Astrocyte of the hippocampus (primary cell): ENCODE data around the gene GNS.
A peak's percentile ranks its signal among the peaks of the same experiment; 100 is the strongest.

Experiments used
- DNase-seq: peaks from one replicate; pipeline ENCODE4 v3.0.0; 2011; ENCODE audit warnings: low read depth, low spot score

Gene GNS

GRCh38 chr12:64675795-64676194 is 83.4 kb downstream of the GNS start:
- peak; percentile 88 for DNase-seq

DNA sequence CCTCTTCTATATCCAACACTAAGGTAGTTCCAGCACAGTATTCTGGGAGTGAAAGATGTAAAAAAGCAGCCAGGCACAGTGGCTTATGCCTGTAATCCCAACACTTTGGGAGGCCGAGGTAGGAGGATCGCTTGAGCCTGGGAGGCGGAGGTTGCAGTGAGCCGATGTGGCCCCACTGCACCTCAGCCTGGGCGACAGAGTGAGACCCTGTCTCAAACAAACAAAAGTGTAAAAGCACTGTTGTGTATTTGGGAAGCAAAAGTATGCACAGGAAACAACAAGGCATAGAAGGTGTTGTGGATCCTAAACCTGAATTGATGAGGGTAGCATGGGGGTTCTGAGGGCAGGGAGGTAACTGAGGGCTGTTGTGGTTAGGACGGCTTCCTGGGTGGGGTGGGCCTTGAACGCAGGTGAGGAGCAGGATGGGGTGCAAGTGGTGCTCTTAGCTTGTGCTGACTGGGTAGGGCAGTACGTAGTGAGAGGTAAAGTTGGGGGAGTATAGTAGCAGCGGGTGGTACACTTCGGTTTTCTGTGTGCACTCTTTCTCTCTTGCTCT is 84.8 kb downstream of the GNS start:
- no peak for DNase-seq

- DNase-seq = peak; percentile 94
Measured at GRCh38 chr12:64673490-64674169, 85.6 kb downstream of the GNS start.

DNA sequence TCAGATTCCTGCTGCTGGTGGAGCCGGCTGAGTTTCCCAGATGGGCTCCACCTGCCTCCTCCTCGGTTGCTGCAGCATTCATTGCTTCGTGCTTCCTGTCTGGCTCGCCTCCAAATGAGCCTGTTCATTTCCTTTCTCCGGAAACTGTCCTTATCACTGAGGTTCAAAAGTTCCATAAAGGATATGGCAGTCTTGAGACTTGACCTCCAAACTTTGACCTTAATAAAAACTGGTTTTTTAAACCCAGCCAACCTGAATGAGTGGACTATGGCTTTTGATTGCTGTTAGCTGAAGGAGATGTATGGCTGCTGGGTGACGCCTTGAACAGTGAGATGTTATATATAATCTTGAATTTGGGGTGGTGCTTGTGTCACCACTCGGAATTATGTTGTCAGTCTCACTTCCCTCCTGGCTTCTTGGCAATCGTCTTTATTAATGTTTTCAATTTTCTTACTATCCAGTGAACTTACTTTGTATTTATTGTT is 86.2 kb downstream of the GNS start:
- DNase-seq = no peak

DNA sequence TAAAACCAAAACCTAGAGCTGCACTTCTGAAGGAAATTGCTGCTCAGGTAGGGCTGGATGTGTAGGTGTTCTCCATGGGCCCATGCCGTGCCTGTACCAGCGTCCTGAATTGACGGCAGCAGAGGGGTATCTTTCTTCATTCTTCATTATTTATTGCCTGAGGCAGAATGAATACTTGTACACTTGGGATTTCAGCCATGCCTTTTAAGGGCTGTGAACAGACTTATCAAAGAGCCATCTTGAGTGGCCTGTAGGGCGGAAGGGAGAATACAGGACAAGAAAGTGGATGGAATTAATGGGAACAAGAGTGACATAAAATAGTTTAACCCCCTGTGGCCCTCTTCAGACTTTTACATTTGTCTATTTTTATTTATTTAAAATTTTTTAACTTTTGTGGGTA is 87.5 kb downstream of the GNS start:
- no peak for DNase-seq

DNA sequence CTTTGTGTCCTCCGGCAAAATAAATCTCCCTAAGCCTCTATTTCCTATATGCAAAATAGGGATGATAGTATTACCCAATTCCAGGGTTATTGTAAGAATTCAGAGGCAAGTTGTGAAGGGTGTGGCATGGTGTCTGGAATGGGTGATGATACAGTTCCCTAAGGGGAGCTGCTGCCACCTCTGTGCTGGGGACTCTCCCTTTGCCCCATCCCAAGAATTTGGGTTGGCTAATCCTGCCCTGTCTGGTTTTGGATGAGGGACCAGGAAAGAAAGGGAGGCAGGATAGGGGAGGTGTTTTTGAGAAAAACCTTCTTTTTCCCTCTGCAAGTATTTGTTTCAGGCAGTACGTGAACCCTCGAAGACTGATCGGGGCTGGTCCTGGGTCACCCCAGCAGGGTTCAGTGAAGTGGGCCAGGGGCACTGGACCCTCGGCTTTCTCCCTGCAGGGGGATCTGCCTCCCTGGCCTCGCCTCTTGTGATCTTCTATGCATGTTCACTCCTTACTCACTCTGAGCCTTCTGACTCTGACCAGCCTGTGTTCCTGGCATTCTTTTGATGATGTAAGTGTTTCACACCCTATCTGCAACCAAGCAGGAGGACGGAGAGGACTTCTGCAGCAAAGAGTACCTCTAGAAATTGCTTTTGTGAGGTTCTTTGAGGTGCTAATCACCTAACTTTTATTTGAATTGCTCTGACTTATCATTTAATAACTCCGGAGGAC is 88.1 kb downstream of the GNS start:
- peak; percentile 77 for DNase-seq

DNA sequence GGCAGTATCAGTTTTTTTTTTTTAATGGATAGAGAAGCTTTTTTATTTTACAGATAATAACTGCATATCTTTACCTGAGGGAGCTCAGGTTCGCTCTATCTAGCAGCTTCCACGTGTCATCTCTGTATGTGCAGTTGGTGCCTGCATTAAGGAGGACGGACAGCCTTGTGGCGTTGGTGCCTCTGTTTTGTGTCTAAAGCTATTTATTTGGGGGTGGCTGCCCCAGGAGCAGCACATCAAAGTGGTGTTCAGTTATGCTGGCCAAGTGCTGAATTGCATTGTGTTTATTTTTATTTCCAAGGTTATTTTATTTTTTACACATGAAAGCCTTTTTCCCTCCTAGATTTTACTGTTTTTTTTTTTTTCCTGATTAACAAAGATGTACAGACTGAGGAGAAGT is 89.2 kb downstream of the GNS start:
- no peak for DNase-seq

- no peak for DNase-seq
Measured at GRCh38 chr12:64669270-64669842, 89.8 kb downstream of the GNS start.

DNA sequence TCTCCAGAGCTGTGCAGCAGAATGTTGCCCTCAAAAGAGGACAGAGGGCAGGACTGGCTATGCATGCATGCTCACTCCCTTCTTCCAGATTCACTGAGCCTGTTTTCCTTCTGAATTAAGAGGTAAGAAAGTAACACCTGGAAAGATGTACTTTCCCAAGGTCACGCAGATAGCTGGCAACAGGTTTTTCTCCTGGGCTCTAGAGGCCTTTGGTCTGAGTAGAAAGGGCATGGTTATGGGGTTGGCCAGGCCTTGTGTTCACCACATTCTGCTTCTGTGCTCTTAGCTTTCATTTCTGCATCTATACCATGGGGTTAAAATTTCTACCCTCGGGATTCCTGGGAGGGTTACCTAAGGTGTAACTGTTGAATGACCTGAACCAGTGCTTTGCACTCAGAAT is 91.4 kb downstream of the GNS start:
- no peak for DNase-seq

GRCh38 chr12:64666054-64666914 is 92.9 kb downstream of the GNS start:
- peak; percentile 26 for DNase-seq

- DNase-seq = no peak
Measured at GRCh38 chr12:64665514-64665913, 93.7 kb downstream of the GNS start.
